ENCODE data around the gene SMIM28.
"Not testable (repeated sequence)": the region's sequence is repeated elsewhere in the genome, so short reads cannot be mapped to it uniquely, and the experiment has no call there.

The SMIM28 gene

DNA sequence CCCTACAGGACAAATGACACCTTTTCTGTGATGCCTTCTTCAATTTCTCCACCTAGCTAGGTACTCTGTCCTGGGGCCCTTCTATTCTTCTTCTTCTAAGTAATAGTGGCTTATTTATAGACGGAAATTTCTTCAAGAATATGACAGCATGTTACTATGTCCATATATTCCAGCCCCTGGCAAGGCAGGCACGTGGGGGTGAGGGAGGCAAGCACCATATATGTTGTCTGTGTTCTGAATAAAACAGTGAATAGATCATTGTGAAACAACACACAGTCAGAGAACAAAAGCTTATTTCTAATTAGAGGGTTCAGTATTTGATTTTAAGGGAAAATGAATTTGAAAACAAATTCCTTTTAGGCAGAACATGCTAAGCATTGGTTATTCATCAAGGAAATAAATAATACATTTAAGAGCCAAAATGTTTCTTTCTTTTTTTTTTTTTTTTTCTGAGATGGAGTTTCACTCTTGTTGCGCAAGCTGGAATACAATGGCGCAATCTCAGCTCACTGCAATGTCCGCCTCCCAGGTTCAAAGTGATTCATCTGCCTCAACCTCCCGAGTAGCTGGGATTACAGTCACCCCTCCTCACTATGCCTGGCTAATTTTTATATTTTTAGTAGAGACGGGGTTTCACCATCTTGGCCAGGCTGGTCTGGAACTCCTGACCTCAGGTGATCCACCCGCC, 32.5 kb downstream of the SMIM28 start:
- DNase-seq = no peak

- no peak for DNase-seq
Observed at GRCh38 chr6:138410972-138411880, 33.5 kb downstream of the SMIM28 start.

- DNase-seq = no peak
Observed at GRCh38 chr6:138415125-138415524, 37.4 kb downstream of the SMIM28 start.

- no peak for DNase-seq
Observed at GRCh38 chr6:138416206-138416605, 38.5 kb downstream of the SMIM28 start.

DNA sequence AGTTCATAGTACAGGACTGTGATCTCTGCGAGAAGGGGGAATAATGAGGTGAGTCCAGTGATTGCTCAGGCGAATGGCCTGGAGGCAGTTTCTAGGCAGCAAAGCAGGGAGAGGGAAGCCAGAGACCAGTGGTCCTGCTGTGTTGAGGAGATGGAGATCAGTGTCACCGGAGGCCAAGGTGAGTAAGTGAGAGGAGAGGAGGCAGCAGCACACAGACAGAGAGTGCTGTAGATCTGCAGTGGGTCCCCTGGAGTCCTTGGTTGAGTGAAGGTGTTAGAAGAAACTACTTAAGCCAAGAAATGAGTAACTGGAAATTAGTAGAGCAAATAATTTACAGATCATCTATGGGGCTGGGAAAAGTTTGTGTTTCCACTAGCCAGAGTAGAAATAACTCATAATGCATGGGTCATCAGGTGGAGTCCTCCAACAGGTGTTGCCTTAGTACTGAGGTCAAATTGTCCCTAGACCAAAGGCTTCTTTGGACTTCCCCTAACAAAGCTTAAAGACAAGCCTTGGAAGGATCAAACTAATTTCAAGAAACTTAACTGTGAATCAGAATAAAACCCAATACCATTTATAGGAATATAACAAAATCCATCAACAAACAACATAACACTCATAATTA, 39.9 kb downstream of the SMIM28 start:
- DNase-seq = no peak

GRCh38 chr6:138418118-138418742, 40.5 kb downstream of the SMIM28 start:
- no peak for DNase-seq

DNA sequence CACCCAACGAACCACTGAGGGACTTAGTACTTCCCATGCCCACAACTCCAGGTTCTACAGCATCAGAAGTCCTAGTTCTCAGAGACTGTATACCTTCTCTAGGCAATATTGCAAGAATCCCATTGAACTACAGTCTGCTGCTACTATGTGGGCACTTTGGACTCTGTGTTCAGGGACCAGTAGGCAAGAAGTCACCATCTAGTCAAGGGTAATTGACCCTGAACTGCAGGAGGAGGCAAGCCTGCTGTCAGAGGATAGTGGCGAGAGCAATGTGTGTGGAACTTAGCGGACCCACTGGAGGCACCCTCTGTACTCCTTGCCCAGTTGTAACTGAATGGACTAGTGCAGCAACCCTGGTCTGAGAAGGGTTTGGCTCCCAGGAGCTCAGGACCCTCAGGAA, 42.1 kb downstream of the SMIM28 start:
- no peak for DNase-seq

- no peak for DNase-seq
Observed at GRCh38 chr6:138420356-138420755, 42.7 kb downstream of the SMIM28 start.

DNA sequence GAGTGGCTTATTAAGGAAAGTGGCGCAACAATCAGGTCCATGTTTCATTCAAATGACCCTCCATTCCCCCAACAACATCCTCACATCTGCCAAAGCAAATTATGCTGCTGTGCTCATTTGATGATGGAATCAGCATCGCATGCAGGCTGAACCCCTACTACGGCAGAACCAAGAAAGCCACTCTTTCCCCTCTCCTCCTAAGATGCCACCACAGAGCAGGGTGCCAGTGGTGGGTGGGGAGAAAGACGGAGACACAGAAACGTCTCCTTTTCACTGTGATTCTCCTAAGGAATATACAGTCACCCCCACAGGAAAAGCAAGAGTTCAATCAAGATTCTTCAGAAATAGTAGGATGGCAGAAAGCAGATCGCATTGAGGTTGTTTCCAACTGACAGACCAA, 43.4 kb downstream of the SMIM28 start:
- no peak for DNase-seq

DNA sequence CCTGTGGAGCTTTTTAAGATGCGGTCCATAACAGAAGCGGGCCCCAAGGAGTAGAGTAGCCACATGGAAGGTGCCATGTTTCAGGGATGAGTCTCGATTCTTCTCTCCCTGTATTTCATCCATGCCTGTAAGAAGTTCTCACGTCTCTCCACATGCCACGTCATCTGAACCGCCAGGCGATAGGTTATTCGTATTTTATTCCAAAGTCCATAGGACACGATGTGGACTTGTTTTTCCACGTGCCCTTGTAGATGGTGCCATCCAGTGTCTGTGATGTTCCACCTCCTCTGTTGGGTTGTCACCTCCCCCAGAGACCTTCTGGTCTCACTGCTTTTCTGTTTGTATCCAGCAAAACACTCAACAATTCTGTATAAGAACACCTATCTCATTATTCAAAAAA, 43.9 kb downstream of the SMIM28 start:
- DNase-seq = no peak

- no peak for DNase-seq
Observed at GRCh38 chr6:138422861-138423260, 45.2 kb downstream of the SMIM28 start.

DNA sequence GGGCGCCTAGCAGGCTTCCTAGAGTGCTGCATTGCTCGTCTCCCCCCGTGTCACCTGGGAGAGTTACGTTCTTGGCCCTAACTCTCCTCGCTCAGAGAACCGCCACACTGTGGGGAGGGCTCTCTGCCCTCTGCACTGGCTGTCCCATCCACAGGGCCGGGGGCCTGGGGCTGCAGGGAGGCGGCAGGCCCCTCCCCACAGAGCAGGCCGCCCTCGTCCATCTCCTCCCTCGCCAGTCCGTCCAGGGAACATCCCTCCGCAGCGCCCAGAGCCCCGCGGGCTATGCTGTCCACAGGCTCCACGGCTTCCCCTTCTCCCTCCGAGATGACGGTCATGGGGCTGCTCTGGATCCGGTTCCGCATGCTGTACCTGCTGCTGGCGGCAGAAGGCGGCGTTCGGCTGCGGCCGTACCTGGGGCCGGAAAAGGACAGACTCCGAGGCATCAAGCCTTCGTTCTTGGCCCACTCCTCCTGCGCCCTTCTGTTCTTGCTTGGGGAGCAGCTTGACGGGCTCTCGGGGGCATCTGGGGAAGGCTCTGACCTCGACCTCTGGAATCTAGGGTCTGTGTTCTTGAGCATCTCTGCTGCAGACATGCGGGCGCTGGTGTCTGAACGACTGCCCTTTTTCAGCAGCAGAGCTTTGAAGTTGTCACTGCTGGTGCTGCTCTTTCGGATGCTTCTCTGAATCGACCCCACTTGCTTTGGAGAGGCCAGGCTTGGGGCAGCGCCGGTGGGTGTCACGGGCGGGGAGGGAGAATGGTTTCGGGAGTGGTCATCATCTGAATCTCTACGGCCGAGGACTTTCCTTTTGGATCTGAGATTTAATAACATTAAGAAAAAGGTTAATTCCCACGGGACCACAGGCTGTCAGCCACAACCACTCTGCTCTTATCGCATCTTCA, 46.5 kb downstream of the SMIM28 start:
- DNase-seq = no peak

- not testable (repeated sequence) for DNase-seq
Observed at GRCh38 chr6:138425256-138425655, 47.6 kb downstream of the SMIM28 start.

- DNase-seq = no peak
Observed at GRCh38 chr6:138426500-138427123, 48.9 kb downstream of the SMIM28 start.

GRCh38 chr6:138427701-138428100, 50.0 kb downstream of the SMIM28 start:
- no peak for DNase-seq

GRCh38 chr6:138428944-138429598, 51.4 kb downstream of the SMIM28 start:
- no peak for DNase-seq

DNA sequence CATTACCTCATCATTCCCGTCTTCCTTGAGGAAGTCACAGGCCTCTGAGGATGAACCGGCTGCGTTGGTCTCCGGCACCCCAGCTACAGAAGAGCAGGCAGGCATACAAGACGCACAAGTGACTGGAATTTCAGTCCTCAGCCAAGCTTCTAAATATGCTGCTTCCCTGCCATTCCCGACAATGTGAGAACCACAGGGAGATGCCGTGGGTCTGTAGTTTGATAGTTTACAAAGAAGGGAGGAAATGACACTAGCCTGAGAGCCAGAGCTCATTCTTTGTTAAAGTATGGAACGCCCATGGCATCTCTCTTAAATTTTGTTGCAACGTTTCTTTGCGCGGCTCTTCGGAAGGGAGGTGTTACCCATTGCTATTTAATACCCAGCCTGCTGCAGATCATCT, 52.1 kb downstream of the SMIM28 start:
- no peak for DNase-seq

DNA sequence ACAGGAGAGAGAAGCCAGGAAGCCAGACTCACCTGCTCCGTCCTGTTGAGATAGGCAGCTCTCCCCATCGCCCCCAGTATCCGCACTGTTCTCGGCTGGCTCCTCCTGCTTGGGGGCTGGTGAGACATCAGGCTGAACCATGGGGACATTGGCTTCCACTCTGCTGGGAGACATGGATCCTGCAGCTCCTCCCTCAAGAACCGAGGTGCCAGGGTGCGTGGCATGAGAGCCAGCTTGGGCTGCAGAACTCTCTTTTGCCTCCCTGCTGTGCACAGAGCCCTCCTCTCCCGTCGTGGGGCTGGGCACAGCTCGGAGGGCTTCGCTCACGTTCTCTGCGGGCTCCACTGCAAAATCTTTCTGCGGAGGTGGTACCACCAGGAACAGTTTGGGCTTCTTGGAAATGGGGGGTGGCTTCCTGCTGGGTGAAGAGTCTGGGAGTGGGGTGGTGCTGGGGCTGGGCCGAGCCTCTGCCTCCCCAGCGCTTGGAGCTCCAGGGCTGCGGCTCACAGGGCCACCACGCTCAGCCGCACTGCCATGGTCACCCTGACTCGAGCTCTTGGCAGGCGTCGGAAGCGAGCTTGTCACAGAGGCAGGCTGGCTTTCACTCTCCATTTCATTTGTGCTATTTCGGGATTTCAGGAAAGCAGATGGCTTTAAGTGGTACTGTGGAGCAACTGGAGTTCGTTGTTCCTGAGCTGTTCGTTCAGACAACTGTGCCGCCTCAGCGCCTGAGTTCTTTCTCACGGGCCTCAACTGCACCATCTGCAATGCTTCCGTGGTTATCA, 52.8 kb downstream of the SMIM28 start:
- DNase-seq = no peak

DNA sequence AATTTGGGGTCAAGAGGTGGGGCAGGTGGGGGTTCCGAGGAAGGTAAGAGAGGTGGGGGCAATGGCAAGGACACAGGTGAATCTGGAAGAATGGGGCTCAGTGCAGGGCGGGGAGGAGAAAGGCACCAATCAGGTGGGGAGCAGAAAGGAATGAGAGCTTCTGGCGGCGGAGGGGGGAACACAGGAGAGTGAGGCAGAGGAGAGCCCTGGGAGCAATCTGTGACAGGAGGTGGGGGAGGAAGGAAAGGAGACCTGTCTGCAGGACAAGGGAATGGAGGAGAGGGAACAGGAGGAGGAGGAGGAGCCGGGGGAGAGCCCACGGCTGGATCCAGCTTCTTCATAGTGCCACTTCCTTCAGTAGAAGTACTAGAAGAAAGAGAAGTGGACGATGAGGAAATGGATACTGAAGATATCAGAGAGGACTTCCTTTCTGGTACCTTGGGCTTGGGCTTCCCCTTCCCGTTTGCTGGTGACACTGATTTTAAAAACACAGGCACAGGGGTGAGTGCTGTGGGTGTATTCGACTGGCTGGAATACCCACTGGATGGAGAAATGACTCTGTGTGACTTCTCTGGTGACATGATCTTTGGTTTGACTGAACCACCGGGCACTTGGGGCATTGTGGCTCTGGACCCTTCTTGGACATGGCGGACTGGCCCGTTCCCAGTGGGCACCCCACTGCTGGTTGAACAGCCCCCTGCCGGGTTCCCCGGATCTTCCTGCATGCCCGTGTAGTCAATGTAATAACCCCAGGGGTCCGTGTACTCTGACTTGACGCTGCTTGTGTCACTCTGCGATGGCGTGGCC, 53.8 kb downstream of the SMIM28 start:
- no peak for DNase-seq

DNA sequence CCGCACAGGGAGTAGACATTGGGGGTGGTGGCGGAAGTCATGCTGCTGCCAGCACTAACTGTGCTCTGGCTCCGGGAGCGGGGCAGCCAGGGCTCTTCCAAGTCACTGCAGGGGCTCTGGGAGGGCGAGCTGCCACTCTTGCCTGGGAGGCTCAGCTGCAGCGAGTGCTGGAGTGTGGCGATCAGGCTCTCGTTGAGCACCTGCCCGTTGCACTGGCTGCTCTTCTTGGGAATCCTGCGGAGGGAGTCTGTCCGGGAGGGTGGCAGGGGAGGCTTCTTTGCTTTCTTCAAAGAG, 54.3 kb downstream of the SMIM28 start:
- DNase-seq = no peak

All from effector CD8-positive, alpha-beta T cell (primary cell).